AG09319 (cell line): ENCODE results near the gene UVRAG.

Experiments
- DNase-seq: peaks from one replicate; pipeline ENCODE4 v3.0.0-alpha.2; 2010; ENCODE audit warnings: low read depth; ENCODE audit errors: extremely low read depth
- CTCF ChIP-seq: IDR thresholded peaks from 2 replicates; pipeline ENCODE4 v1.5.1; 2011; ENCODE audit warnings: low read depth, mild to moderate bottlenecking, inconsistent platforms, low read length, moderate library complexity

Gene UVRAG

GRCh38 chr11:76153571-76153923 lies 338.5 kb downstream of the UVRAG start:
- TF ChIP-seq CTCF: no peak
- DNase-seq: no peak

GRCh38 chr11:76155500-76156227 lies 340.7 kb downstream of the UVRAG start:
- no peak for TF ChIP-seq CTCF
- no peak for DNase-seq

DNA sequence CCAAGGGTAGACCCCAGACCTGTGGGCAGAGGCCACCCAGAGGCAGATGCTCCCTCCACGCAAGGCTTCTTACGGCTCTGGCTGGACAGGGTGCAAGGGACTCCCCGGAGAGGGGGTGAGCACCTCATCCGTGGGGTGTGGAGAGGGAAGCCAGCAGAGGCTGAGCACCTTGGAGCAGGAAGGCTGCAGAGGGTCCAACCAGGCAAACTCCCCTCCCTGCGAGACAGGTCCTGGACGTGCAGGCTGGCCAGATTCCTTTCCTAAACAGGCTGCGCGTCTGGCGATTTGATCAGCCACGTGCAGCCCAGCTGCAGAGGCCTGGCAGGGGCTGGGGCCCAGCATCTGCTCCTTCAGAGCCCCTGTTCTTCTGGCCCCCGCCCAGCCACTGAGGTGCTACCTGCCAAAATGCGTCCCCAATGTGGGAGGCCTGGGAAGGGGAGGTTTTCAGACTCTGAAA lies 342.0 kb downstream of the UVRAG start:
- no peak for DNase-seq
- no peak for TF ChIP-seq CTCF

GRCh38 chr11:76157891-76158290 lies 342.9 kb downstream of the UVRAG start:
- no peak for TF ChIP-seq CTCF
- no peak for DNase-seq

- no peak for TF ChIP-seq CTCF
- DNase-seq: no peak
Observed at GRCh38 chr11:76158394-76159302, 343.6 kb downstream of the UVRAG start.

- TF ChIP-seq CTCF: no peak
- DNase-seq: no peak
Observed at GRCh38 chr11:76159303-76159937, 344.4 kb downstream of the UVRAG start.
